GM06990 (cell line): ENCODE data around the gene DNAJB8.

ENCODE experiments used
- DNase-seq: peaks from one replicate; pipeline ENCODE4 v3.0.0-alpha.2; 2011; ENCODE audit not compliant: insufficient read length; ENCODE audit errors: extremely low read depth
- H3K27me3 ChIP-seq: replicated peaks from 2 replicates; pipeline ENCODE4 v1.6.0; 2011; ENCODE audit warnings: low read length; ENCODE audit not compliant: control insufficient read depth, insufficient read depth
- H3K36me3 ChIP-seq: 2 replicates; pipeline ENCODE4 v1.5.1; 2011; ENCODE audit warnings: low read length; ENCODE audit not compliant: control insufficient read depth, insufficient read depth
- H3K4me3 ChIP-seq: replicated peaks from 2 replicates; pipeline ENCODE4 v1.5.1; 2011; ENCODE audit warnings: low read depth, mild to moderate bottlenecking, control low read depth, low read length
- CTCF ChIP-seq: IDR thresholded peaks from 2 replicates; pipeline ENCODE4 v1.5.1; 2011; ENCODE audit warnings: low read length, control low read depth, mild to moderate bottlenecking, inconsistent platforms; ENCODE audit not compliant: insufficient read depth, poor library complexity, severe bottlenecking

DNAJB8 gene

DNA sequence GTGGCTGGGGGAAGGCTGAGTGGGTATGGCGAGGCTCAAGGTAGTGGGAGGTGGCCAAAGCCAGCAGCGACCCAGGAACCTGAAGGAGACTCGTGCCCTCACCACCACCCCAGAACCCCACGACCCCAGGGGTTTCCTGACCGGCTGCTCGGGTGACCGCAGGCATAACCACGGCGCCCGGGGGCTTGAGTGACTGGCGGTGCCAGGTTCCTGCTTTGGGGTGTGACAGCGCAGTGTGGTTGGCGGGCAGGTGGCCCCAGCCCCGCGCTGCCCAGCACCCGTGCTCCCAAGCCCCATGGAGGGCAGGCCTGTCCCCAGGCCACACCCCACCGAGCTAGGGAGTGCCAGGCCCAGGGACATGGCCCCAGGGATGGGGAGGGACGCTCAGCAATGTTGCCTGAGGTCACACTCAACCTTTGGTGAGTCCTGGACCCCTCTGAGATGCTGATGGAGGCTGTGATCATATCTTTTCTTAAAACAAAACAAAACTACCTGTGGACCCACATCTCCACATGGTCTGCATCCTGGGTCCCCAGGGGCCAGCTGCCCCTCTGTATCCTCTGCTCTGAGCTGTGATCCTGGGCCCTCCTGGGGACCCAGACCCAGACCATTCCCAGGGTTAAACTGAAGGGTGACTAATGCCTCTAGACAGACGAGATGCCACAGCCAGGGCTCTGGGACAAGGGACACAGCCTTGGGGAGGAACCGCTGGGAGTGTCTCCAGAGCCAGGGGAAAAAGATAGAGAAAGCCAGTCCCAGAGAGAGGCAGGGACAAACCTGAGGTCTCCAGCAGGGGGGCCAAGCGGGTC, 13.0 kb downstream of the DNAJB8 start:
- TF ChIP-seq CTCF, result no peak
- no peak for DNase-seq
- peaks cover 1% of the 10 kb centered on the region; the same call in 1 of the 2 replicates for H3K27me3 ChIP-seq
- H3K4me3 ChIP-seq, result no peak overlapping the region
- no peaks in the 10 kb centered on the region for H3K36me3 ChIP-seq

GRCh38 chr3:128452678-128453275, 13.9 kb downstream of the DNAJB8 start:
- DNase-seq, result no peak
- H3K4me3 ChIP-seq, result no peak overlapping the region
- H3K36me3 ChIP-seq, result no peaks in the 10 kb centered on the region
- TF ChIP-seq CTCF, result no peak
- peaks cover 1% of the 10 kb centered on the region; the same call in 1 of the 2 replicates for H3K27me3 ChIP-seq

GRCh38 chr3:128452120-128452519, 14.6 kb downstream of the DNAJB8 start:
- no peak overlapping the region for H3K4me3 ChIP-seq
- no peaks in the 10 kb centered on the region for H3K36me3 ChIP-seq
- TF ChIP-seq CTCF, result no peak
- peaks cover 1% of the 10 kb centered on the region; the same call in 1 of the 2 replicates for H3K27me3 ChIP-seq
- no peak for DNase-seq

DNA sequence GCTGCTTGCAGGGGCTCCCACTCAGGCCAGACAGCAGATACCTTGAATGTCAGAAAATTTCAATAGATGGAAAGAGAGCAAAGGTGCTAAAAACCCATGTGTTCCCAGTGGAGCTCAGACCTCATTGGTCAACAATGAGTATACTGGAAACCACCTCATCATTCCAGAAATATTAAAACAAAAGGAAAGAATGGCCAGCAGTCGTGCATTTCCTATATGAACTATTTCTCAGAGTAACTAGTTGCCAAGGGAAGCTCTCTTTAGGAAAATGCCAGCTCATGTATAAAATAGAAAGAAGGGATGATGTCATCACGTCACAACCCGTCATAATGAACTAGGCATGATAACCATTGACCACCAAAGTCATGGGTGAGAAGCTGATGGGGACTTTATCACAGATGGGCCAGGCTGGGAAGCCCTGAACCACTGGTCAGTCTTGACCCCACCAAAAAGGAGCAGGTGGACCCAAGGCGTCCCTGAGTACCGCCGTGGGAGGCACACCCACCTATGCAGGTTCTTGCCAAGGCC, 17.5 kb downstream of the DNAJB8 start:
- H3K27me3 ChIP-seq, result no peaks in the 10 kb centered on the region; the same call in 1 of the 2 replicates
- H3K36me3 ChIP-seq, result no peaks in the 10 kb centered on the region
- no peak for TF ChIP-seq CTCF
- H3K4me3 ChIP-seq, result no peak overlapping the region
- no peak for DNase-seq

GRCh38 chr3:128448491-128448890, 18.2 kb downstream of the DNAJB8 start:
- no peak overlapping the region for H3K4me3 ChIP-seq
- no peaks in the 10 kb centered on the region; the same call in 1 of the 2 replicates for H3K27me3 ChIP-seq
- no peak for TF ChIP-seq CTCF
- H3K36me3 ChIP-seq, result no peaks in the 10 kb centered on the region
- no peak for DNase-seq
